ENCODE data around the gene BRIP1. TPM values are rescaled to one million over a fixed set of nuclear protein-coding genes. Genes with fewer than 3 reads are reported as not detected.

The BRIP1 gene
- total and polyA plus RNA-seq, 9 of the 15 experiments (the other 6 are each of a cell fraction or from before 2014, with no cell fraction given): 2.4 to 17.5 (median 11.2) TPM

- no peak for ATAC-seq
- Histone ChIP-seq H3K4me1 (replicated peaks in 1 of 2; ENCODE audit: control insufficient read depth in 2 of 2, insufficient read depth in 2 of 2, low read length in 2 of 2) (no peaks in the 10 kb centered on the region), H2AFZ (ENCODE audit: low read depth, low read length) (no peak overlapping the region), H3K9ac (ENCODE audit: insufficient read depth in 1 of 2, low read depth in 2 of 2, low read length in 2 of 2) (no peak overlapping the region), H3K27ac (ENCODE audit: extremely low read depth, low read depth, low read length) (no peak overlapping the region), H3K36me3 (ENCODE audit: control insufficient read depth, insufficient read depth, low read length) (peaks cover 49% of the 10 kb centered on the region; the same call in 2 of the 3 replicates), H3K9me3 (replicated peaks; ENCODE audit: control insufficient read depth, insufficient read depth, low read depth, low read length) (no peaks in the 10 kb centered on the region), H3K4me3 (no peak overlapping the region), H3K79me2 (ENCODE audit: control insufficient read depth, insufficient read depth, low read length) (no peaks in the 10 kb centered on the region), H3K4me2 (ENCODE audit: insufficient read depth, low read length) (no peak overlapping the region), H4K20me1 (replicated peaks; ENCODE audit: control insufficient read depth, insufficient read depth, low read length) (no peaks in the 10 kb centered on the region), H3K9me1 (ENCODE audit: control insufficient read depth, insufficient read depth, low read length) (no peaks in the 10 kb centered on the region), H3K27me3 (ENCODE audit: control insufficient read depth in 2 of 2, insufficient read depth in 2 of 2, low read length in 2 of 2) (no peaks in the 10 kb centered on the region)
- ChIA-PET POLR2A (interaction anchor here (0.6 to 1.4 kb wide), 2 partner anchors 10 to 1468 kb away, joined by 3 to 4 read pairs; no protein-coding TSS in a partner anchor), CTCF (ENCODE audit: low intra/inter-chr PET ratio) (no interaction called here)
- no peak for FAIRE-seq
- 79% methylated on average over 2 of the region's 2 CpGs for WGBS (ENCODE audit: insufficient coverage, low coverage, missing lambda C conversion rate)
- no peak for DNase-seq (ENCODE audit: extremely low read depth in 1 of 4, low spot score in 3 of 4)
- intact Hi-C loops (cut with micrococcal nuclease): no loop called here
- TF ChIP-seq ZBTB11 (CRISPR knock-in tag; IDR thresholded peaks at IDR 0.05): peak in 1 of 3 experiments; percentile 54; a peak in 1 of 6 replicates
- no peak for TF ChIP-seq RBM34 (IDR thresholded peaks at IDR 0.05; ENCODE audit: borderline replicate concordance, insufficient read depth, low read length)
- in situ Hi-C loops (cut with MboI): no loop called here
- no TSS peak for BruUV-seq (replicated peaks)
These were observed 34.3 kb upstream of the BRIP1 start for GRCh38 chr17:61897548-61898180.
